NCI-H146 (cell line): ENCODE results near the gene SPTBN1.
A peak's percentile ranks its signal among the peaks of the same experiment; 100 is the strongest.

Experiments
- DNase-seq: peaks from one replicate; lab custom pipeline; 2025; lab: John Stamatoyannopoulos, UW

The SPTBN1 gene

DNA sequence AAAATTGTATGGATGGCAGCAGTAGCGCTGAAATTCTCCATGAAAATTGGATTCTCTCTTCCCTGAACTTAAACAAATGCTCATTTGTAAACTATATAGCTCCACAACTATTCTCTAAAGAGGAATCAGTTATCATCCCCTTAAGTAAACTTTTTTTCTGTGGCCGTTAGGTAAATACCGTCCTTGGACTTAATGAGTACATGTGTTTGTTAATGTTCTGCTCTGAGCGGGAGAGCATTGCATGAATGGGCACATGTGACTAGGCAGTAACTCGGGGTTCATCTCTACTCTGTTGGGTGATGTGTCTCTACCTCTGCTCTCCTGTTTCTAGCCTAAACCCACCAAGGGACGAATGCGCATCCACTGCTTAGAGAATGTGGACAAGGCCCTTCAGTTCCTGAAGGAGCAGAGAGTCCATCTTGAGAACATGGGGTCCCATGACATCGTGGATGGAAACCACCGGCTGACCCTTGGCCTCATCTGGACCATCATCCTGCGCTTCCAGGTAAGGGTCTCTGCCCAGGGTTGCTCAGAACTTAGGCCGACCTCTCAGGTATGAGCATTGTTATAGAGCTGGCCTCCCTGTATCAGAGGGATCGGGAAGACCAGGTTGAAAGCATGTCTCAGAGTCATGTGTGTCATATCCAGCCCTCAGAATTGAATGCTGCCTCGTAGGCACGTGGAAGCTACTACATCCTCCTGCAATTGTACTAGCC lies 155.9 kb downstream of the SPTBN1 start:
- peak; percentile 10 for DNase-seq

DNA sequence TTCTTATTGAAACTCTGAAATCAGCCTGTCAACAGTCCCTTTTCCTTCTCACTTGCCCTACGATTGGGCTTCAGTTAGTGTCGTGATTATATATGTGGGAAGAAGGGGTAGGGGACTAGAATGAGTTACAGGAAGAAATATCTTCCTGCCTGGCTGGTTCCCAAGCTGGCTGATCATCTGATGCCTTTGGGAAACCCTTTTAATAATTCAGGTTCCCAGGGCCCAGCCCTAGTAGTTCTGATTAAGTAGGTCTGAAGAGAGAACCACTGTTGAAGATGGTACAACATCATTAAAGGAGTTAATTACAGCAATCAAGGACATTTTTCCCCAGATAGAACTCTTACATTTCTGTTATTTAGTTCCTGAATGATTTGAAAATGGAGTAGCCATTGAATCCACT lies 157.3 kb downstream of the SPTBN1 start:
- no peak for DNase-seq

DNA sequence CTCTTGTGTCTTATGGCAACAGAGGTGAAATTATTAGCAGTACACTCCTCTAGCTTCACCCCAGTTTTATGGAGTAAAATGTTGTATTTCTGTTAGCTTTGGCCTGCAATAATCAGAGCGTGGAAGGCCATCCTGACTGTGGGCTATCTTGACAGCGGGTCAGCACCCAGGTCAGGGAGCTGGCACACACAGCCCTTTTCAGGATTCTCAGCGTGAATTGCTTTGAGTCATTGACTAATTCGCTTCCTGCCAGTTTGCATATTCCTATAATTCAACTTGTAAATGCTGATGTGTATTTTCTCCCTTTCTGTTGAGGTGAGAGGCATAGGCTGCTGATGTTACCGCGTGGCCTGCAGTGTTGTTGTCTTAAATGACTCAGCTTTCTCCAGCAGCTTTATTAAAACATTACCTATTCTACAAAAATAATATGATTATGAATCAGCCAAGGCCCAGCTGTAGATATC lies 157.7 kb downstream of the SPTBN1 start:
- DNase-seq: peak; percentile 13

DNA sequence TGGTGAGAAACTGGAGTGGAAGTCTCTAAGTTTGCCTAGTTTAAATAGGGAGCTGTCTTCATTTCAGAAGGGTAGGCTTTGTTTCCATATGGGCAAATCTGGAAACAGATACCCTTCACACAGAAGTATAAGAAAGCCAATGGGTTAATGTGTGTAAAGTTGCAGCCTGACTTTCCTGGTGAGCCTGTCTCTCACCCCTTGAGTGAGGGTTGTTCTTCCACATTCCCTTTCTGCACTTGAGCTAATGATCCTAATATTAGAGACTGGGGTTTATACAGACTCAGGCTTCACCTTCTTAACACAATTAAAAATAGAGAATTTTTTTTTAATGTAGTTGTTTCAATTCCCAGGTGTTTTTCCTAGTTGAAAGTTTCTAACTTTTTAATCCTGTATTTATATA lies 158.7 kb downstream of the SPTBN1 start:
- no peak for DNase-seq

DNA sequence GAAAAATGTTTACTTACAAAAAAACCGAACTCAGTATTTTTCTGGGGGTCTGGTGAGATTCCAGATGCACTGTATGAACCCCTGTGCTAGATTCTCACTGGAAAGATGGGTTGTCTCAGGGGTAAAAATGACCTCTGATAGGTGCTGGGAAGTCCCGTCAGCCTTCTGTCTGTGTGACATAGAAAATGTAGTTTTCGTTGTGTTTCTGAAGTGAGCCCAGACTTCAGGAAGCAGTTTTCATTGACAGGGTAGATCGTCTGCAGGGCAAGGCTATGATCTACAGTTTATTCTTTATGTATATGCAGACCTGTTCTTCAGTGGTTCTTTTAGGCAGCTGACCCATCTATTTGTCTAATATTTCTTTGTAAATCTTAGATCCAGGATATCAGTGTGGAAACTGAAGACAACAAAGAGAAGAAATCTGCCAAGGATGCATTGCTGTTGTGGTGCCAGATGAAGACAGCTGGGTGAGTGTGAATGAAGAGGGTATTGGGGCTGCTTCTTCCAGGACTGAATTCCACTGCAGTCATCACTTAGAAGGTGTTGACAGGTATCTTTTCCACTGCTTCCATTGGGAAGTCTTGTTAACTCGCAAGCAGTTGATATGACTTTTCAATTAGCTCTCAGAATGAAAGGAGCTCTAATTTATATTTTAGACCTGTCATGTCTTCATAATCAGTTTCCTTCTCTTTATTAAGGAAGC lies 159.9 kb downstream of the SPTBN1 start:
- DNase-seq: no peak

DNA sequence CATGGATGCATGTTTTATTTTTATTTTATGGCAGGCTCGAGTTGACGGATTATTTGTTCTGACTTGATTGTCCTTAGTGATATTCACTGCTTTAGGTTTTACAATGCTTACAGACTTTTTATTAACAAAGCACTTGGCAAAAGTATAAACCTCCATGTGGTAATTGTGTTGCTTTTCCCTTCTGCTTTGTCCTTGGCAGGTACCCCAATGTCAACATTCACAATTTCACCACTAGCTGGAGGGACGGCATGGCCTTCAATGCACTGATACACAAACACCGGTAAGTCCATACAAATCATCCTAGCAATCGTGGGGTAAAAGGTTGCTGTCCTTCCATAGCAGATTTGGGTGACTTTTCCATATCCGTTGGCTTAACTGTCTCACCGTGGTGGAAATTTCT lies 161.3 kb downstream of the SPTBN1 start:
- DNase-seq: no peak

DNA sequence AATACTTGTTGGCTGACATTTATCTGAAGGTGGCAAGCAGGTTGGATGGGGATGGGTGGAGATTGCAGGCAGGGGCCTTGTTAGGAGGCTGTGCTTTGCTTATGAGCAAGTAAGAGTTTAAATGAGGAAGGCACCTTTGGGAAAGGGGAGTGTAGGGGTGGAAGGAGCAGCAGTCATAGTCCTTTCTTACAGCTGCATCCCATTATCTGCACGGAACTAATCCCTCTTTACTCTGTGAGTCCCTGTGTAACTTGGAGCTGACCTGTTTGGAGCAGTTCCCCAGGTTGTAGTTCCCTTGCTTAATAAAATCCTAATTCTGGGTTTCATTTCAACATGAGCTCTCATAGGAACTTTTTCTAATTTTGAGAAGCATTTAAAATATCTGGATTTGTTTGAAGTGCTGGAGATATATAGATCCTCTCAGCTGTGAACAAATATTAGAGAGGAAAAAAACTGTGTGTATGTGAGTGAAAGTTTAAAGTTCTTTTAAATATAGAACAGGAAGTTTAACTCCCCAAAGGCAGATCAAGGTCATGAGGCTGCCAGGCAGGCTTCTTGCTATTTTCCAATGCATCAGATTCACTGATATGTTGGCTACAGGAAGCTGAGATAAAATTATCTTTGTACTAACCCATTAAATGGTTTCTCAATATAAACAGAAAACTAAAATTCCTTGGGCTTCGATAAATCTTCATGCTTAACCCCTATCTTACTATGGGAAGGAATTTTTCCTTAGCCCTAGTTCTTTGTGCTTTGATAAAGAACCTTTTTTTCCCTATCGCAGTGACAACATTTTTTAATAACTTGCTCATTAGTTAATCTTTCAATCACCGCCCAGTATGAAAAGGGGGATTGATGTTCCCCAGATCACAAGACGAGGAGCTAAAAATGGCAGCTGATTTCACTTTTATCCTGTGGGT lies 162.8 kb downstream of the SPTBN1 start:
- no peak for DNase-seq

DNA sequence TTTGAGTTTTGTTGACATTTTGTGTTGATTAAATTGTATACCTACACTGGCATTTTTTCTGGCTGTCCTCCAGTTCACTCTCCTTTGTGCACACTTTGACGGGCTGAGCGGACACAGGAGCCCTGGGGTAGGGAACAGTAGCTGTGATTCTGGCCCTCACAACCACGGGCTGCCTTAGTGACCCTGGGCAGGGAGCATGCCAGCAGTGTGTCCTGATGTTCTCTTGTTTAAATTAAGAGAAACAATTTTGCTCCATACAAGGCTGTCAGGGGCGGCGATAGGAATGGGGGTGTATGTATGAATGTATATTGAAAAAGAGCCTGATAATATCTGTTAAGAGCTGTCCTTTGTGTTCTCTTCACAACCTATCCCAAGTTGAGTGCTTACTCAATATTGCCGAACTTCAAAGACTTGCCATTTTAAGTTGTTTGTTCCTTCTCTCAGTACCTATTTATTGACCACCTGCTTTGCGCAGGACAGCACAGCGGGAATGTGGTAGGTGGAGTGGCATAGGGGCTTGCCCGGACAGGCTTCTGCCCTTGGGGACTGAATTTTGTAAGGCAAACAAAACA lies 163.6 kb downstream of the SPTBN1 start:
- no peak for DNase-seq

DNA sequence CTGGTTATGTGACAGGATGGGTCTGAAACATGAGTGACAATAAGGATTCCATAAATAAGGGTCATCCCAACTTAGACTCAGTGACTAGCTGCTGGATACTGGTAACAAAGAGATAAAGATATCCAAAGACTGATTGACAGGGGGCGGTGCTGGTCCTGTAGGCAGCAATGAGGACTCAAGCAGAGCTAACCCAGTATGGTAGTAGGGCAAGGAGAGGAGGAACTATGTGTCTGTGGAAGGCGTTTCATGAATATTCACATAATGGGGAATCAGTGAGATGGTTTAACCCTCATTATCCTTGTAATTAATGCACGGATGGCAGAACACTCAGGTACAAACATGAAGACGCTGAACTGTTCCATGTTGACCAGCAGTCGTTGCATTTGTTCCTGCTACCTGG lies 164.8 kb downstream of the SPTBN1 start:
- DNase-seq: no peak

DNA sequence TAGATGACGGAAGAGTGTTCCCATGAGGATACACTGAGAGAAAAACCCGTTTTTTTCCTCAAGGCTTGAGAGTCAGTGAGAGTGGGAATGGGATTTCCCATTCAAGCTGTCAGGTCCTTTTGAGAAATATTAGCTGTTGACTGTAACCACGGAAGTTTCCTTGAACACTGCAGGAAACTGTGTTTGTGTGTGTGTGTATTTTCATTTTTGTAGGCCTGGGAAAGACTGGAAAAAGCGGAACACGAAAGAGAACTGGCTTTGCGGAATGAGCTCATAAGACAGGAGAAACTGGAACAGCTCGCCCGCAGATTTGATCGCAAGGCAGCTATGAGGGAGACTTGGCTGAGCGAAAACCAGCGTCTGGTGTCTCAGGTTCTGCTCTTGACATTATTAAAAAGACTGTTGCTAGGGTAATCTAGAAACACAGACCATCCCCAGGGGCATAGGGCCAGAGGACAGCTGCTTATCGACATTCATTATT lies 168.5 kb downstream of the SPTBN1 start:
- no peak for DNase-seq

DNA sequence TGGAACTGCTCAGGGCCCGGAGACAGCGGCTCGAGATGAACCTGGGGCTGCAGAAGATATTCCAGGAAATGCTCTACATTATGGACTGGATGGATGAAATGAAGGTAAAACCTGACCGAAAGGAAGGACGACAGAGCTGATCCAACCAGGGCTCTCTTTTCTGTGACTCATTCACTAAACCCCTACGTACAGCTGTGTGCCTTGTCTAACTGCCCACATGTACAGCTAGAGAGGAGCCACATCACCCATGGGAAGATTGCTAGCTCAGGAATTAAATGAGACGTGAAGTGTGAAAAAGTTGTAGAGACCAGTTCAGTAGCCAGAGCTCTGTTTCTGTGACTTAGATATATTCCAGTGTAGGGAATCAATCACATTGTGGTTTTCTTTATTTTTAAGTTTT lies 170.0 kb downstream of the SPTBN1 start:
- no peak for DNase-seq

DNA sequence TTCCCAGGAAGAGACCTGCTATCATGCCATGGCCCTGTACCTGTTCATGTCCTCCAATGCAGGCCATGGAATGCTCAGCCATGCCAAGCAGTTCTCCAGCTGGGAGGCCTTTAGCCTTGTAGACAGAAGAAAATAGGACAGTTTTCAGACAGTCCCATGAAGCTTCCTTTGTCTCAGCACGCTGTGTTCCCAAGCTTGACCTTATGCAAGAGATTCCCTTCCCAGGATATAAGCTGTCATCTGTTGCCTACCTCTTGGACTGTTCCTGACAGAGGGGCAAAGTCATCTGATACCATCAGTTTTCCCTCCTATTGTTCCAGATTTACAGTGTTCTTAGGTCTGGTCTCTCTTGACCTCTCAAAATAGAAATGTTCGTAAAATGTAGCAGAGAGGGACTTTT lies 170.8 kb downstream of the SPTBN1 start:
- no peak for DNase-seq

DNA sequence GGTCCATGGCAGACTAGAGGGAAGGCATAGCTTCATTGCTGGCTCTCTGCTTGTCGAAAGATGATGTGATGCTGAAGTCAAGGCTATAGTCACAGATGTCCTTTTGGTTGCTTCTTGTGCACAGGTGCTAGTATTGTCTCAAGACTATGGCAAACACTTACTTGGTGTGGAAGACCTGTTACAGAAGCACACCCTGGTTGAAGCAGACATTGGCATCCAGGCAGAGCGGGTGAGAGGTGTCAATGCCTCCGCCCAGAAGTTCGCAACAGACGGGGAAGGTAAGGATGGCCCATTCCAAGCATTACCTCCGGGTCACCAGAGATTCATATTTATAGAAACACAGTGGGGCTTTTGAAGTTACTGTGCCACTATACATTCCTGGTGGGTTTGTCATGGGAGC lies 171.8 kb downstream of the SPTBN1 start:
- DNase-seq: no peak

DNA sequence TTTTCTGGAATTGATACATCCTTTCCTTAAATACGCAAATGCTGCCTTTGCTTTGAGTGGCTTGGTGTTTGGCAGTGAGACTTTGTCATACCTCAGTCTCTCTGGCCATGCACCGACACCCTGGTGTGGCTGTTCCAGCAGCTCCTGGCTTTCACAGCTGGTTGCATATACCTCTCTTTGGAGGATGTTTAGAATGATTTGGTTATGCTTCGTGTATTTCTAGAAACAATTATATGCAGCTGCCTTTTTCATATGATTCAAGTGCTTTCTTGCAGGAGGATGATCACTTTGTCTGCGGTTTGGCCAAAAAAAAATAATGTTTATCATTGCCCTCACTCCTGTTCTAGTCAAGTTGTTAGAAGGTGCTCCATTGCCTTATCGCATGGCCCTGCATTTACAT lies 172.3 kb downstream of the SPTBN1 start:
- DNase-seq: no peak

DNA sequence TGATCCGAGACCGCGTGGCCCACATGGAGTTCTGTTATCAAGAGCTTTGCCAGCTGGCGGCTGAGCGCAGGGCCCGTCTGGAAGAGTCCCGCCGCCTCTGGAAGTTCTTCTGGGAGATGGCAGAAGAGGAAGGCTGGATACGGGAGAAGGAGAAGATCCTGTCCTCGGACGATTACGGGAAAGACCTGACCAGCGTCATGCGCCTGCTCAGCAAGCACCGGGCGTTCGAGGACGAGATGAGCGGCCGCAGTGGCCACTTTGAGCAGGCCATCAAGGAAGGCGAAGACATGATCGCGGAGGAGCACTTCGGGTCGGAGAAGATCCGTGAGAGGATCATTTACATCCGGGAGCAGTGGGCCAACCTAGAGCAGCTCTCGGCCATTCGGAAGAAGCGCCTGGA lies 172.8 kb downstream of the SPTBN1 start:
- DNase-seq: no peak

DNA sequence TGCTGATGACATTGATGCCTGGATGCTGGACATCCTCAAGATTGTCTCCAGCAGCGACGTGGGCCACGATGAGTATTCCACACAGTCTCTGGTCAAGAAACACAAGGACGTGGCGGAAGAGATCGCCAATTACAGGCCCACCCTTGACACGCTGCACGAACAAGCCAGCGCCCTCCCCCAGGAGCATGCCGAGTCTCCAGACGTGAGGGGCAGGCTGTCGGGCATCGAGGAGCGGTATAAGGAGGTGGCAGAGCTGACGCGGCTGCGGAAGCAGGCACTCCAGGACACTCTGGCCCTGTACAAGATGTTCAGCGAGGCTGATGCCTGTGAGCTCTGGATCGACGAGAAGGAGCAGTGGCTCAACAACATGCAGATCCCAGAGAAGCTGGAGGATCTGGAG lies 173.3 kb downstream of the SPTBN1 start:
- DNase-seq: no peak

DNA sequence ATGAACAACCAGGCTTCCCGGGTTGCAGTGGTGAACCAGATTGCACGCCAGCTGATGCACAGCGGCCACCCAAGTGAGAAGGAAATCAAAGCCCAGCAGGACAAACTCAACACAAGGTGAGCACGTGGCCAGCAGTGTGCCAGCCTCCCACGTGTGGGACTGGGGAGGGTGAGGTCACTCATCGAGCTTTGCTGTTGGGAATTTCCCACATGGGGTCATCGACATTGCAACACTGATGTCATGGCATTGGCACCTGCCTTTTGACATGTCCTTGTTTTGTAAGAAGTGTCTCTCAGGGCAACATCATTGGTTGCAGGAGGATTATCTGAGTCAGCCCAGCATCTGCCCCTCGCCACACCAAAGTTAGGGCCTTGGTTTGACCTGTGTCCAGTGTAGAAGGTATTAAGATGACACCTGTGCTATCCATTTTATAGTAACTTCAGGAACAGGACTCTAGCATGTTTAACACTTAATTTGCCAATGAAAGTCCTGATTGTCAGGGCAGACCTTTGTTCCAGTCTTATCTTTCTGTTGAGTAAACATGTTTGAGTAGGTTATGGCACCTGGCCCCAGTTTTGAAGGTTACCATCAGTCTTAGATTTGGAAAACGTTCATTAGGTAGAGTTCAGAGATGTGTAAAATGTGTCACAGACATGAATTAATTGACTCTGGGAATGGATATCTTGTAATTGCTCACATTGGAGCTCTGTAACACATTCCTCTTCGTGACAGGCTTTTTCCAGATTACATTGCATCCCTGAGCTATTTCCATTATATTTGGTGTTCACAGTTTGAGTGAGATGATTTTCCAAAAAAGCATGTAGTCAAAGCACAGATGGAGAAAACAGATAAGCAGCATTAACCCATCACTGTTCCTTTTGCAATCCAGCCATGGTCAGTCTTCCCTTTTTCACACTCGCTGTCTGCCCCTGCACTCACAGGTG lies 174.1 kb downstream of the SPTBN1 start:
- no peak for DNase-seq

DNA sequence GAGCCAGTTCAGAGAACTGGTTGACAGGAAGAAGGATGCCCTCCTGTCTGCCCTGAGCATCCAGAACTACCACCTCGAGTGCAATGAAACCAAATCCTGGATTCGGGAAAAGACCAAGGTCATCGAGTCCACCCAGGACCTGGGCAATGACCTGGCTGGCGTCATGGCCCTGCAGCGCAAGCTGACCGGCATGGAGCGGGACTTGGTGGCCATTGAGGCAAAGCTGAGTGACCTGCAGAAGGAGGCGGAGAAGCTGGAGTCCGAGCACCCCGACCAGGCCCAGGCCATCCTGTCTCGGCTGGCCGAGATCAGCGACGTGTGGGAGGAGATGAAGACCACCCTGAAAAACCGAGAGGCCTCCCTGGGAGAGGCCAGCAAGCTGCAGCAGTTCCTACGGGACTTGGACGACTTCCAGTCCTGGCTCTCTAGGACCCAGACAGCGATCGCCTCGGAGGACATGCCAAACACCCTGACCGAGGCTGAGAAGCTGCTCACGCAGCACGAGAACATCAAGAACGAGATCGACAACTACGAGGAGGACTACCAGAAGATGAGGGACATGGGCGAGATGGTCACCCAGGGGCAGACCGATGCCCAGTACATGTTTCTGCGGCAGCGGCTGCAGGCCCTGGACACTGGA lies 174.9 kb downstream of the SPTBN1 start:
- no peak for DNase-seq

DNA sequence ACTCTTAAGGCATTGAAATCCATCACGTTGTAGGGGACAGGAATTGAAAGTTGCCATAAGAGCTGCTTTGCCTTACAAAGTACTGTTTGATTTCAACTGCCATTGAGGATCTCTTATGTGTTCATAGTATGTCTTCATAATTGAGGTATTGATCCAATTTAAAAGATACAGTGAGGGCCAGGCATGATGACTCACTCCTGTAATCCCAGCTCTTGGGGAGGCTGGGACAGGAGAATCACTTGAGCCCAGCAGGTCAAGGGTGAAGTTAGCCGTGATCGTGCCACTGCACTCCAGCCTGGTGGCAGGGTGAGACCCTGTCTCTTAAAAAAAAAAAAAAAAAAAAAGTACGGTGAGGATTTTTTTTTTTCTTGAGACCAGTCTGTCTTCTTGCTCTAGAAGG lies 175.6 kb downstream of the SPTBN1 start:
- DNase-seq: no peak
